BE2C (cell line): ENCODE measurements around the gene NFE2L3.
"Not testable (repeated sequence)": the region's sequence is repeated elsewhere in the genome, so short reads cannot be mapped to it uniquely, and the experiment has no call there.

Experiments used
- DNase-seq: peaks from one replicate; pipeline ENCODE4 v3.0.0-alpha.2; 2020
- H3K27me3 ChIP-seq: fragments of 250-450 bp; sonication (Bioruptor Pico); 2 replicates; pipeline ENCODE4 v1.5.1; 2020; ENCODE audit warnings: mild to moderate bottlenecking
- H3K36me3 ChIP-seq: fragments of 250-450 bp; sonication (Bioruptor Pico); 2 replicates; pipeline ENCODE4 v1.5.1; 2020; ENCODE audit warnings: mild to moderate bottlenecking
- H3K4me1 ChIP-seq: fragments of 250-450 bp; sonication (Bioruptor Pico); 2 replicates; pipeline ENCODE4 v1.5.1; 2020
- H3K4me3 ChIP-seq: 2 replicates; pipeline ENCODE4 v1.5.1; 2011; ENCODE audit warnings: low read depth, low read length
- H3K9me3 ChIP-seq: fragments of 250-450 bp; sonication (Bioruptor Pico); 2 replicates; pipeline ENCODE4 v1.5.1; 2020
- TF ChIP-seq, protein P1 (sequence below): IDR thresholded peaks from 2 replicates; pipeline ENCODE4 v1.5.1; 2012; ENCODE audit warnings: mild to moderate bottlenecking, low read depth, low read length

The NFE2L3 gene

DNA sequence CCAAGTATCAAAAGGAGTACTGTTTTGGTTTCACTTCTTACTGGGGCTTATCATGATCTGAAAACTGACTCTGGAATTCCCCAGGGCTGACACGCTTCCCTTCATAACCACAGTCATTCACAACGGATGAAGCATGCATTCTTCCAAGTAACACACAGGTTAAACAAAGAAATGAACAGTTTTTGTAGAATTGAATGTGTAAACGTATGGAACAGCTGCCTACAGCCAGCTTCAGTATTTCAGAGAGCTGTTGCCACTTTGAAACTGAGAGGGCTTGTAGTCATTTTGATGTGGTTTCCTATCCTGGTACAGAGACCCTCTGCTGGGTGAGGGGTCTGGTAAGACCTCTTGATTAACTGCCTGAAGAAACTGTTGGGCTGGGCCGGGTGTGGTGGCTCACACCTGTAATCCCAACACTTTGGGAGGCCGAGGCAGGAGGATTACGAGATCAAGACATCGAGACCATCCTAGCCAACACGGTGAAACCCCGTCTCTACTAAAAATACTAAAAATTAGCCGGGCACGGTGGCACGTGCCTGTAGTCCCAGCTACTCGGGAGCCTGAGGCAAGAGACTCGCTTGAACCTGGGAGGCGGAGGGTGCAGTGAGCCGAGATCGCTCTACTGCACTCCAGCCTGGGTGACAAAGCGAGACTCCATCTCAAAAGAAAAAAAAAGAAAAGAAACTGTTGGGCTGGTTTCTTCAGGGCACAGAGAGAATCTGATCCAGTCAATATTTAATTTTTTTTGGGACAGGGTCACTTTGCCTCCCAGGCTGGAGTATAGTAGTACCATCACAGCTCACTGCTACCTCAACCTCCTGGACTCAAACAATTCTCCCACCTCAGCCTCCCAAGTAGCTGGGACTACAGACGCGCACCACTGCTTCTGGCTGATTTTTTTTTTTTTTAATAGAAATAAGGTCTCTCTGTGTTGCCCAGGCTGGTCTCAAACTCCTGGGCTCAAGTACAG lies 4.7 kb downstream of the NFE2L3 start:
- Histone ChIP-seq H3K36me3 (no peaks in the 10 kb centered on the region), H3K4me3 (no peak overlapping the region), H3K9me3 (peaks cover 1% of the 10 kb centered on the region; the same call in 1 of the 2 replicates), H3K27me3 (peaks cover 65% of the 10 kb centered on the region), H3K4me1 (no peaks in the 10 kb centered on the region)
- TF ChIP-seq, protein P1, sequence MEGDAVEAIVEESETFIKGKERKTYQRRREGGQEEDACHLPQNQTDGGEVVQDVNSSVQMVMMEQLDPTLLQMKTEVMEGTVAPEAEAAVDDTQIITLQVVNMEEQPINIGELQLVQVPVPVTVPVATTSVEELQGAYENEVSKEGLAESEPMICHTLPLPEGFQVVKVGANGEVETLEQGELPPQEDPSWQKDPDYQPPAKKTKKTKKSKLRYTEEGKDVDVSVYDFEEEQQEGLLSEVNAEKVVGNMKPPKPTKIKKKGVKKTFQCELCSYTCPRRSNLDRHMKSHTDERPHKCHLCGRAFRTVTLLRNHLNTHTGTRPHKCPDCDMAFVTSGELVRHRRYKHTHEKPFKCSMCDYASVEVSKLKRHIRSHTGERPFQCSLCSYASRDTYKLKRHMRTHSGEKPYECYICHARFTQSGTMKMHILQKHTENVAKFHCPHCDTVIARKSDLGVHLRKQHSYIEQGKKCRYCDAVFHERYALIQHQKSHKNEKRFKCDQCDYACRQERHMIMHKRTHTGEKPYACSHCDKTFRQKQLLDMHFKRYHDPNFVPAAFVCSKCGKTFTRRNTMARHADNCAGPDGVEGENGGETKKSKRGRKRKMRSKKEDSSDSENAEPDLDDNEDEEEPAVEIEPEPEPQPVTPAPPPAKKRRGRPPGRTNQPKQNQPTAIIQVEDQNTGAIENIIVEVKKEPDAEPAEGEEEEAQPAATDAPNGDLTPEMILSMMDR = no peak
- no peak for DNase-seq

DNA sequence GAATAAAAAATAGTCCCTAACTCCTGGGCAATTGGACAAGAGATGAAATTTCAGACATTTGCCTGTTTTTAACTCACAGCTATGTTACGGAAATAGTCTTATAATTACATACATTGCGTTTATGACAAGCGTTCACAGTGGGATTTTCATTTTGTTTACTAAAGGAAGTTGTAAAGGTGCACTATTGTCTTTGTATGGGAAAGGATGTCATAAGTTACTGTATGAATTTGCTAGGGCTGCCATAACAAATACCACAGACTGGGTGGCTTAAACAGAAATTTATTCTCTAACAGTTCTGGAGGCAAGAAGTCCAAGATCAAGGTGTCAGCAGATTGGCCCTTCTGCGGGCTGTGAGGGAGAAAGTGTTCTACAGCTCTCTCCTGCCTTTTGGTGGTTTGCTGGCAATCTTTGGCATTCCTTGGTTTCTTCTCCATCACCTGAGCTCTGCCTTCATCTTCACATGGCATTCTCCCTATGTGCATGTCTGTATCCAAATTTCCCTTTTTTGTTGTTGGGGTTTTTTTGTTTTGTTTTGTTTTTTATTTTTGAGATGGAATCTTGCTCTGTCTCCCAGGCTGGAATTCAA lies 5.6 kb downstream of the NFE2L3 start:
- Histone ChIP-seq H3K36me3 (no peaks in the 10 kb centered on the region), H3K27me3 (peaks cover 56% of the 10 kb centered on the region), H3K4me3 (no peak overlapping the region), H3K9me3 (no peaks in the 10 kb centered on the region), H3K4me1 (no peaks in the 10 kb centered on the region)
- DNase-seq = no peak
- TF ChIP-seq, protein P1 = no peak

DNA sequence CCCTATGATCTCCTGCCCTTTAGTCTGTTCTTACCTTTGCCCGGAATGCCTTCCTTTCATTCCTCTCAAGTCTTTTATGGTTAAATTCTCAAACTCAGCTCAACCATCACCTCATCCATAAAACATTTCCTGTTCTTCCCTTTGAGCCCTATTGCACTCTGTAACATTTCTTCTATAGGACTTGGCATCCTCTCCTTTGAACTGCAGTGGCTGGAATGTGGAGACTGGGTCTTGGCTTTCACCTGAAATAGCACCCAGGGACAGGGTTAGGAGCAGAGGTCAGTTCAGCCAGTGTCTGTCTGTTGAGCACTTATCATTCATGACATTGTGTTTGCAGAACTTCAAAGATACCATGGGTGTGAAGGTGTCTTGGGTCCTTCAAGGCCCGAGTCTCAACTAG lies 7.2 kb downstream of the NFE2L3 start:
- no peaks in the 10 kb centered on the region for H3K9me3 ChIP-seq
- H3K27me3 ChIP-seq = peaks cover 40% of the 10 kb centered on the region
- TF ChIP-seq, protein P1 = no peak
- H3K4me1 ChIP-seq = no peaks in the 10 kb centered on the region
- H3K4me3 ChIP-seq = no peak overlapping the region
- no peaks in the 10 kb centered on the region for H3K36me3 ChIP-seq
- no peak for DNase-seq

DNA sequence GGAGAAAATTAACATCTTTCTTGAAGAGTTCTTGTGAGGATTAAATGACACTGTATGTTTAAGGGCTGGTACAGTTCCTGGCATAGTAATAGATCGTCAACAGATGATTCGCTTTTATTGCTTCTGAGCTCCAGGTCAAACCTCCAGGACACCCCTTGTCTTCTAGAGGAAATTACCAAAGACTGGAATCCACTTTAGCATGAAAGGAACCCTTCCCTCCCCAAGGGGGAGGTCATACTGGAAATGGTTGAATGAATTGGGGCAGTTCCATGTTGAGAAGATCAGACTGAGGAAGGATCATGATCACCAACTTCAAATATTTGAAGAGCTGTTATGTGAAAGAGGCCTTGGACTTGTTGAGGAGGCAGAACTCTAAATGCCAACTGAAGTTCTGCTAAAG lies 8.9 kb downstream of the NFE2L3 start:
- no peak for DNase-seq
- Histone ChIP-seq H3K4me1 (no peaks in the 10 kb centered on the region), H3K36me3 (no peaks in the 10 kb centered on the region), H3K9me3 (no peaks in the 10 kb centered on the region), H3K27me3 (peaks cover 23% of the 10 kb centered on the region), H3K4me3 (no peak overlapping the region)
- TF ChIP-seq, protein P1 = no peak

GRCh38 chr7:26162431-26162830 lies 10.4 kb downstream of the NFE2L3 start:
- no peaks in the 10 kb centered on the region for H3K36me3 ChIP-seq
- TF ChIP-seq, protein P1 = no peak
- H3K4me1 ChIP-seq = no peaks in the 10 kb centered on the region
- no peak for DNase-seq
- H3K4me3 ChIP-seq = no peak overlapping the region
- H3K9me3 ChIP-seq = no peaks in the 10 kb centered on the region
- H3K27me3 ChIP-seq = peaks cover 8% of the 10 kb centered on the region

DNA sequence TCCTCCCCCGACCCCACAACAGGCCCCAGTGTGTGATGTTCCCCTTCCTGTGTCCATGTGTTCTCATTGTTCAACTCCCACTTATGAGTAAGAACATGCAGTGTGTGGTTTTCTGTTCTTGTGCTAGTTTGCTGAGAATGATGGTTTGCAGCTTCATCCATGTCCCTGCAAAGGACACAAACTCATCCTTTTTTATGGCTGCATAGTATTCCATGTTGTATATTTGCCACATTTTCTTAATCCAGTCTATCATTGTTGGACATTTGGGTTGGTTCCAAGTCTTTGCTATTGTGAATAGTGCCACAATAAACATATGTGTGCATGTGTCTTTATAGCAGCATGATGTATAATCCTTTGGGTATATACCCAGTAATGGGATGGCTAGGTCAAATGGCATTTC lies 11.8 kb downstream of the NFE2L3 start:
- DNase-seq, H3K4me1 ChIP-seq: not testable (repeated sequence)

More for the DNA sequence above, 11.8 kb downstream of the NFE2L3 start:
- H3K4me3 ChIP-seq, H3K36me3 ChIP-seq, H3K9me3 ChIP-seq, H3K27me3 ChIP-seq: not testable (repeated sequence)
